GM21367 (cell line): ENCODE data around the gene E2F2.
"Not testable (repeated sequence)": the region's sequence is repeated elsewhere in the genome, so short reads cannot be mapped to it uniquely, and the experiment has no call there.

ENCODE experiments used
- ATAC-seq: cut with Tn5 transposase; IDR thresholded peaks from one replicate; pipeline ENCODE4 v1.9.1; 2021; ENCODE audit not compliant: unreplicated experiment

Gene E2F2

DNA sequence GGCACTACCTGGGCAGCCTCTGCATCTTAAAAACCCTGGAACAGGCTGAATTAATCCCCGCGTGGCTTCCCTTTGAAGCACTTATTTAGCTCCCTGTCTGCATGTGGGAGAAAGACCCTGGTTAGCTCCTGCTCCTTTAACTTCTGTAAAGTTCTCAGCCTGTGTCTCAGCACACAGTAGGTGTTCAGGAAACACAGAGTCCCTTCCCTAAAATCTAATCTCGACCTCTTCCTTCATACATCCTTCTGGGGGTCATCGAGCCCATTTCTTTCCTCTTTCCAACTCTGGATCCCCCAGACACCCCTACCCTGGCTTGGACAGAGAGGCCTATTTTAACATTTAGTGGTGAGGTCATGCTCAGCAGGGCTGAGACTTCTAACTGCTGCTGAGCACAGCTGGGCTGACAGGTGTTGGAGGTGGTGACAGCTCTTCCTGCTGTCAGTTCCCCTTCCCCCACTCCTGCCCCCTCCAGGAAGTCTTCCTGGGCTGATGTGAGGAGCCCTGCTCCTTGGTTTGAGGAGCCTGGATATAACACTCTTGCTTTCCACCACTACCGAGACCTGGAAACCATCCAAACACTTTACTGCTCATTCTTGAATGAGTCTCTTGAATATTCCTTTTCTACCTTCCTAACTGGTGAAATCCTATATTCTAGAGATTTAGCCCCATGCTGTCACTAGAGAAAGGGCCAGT is 5.3 kb downstream of the E2F2 start:
- ATAC-seq, result no peak

DNA sequence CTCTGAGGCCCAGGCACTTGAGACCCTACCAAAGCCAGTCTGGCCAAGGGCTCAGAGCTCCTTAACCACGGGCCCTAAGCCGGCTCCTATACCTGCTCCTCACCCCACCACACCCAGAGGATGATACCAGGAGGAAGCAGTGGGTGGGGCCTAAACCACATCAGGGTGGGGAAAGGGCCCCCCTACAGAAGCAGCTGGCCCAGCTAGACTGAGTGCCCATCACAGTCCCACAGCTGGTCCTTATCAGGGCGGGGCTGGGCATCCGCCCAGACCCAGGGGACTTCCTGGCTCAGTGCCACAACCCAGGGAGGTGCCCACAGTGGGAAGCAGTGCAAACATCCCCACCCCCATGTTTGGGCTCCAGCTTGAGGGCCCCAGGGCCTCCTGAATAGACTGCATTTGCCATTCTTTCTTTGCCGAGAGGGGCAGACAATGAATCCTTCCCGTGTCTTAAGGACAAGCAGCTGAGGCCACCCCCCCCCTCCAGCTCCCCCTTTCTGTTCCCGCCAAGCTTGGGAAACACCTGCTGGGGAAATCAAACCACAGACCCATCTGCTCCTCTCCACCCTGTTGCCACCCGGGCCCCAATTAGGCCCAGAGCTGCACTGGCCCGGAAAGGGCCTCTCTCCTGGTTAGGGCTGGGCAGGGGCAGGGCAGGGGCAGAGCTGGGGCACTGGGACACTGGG is 6.2 kb downstream of the E2F2 start:
- no peak for ATAC-seq

- no peak for ATAC-seq
These were observed 6.9 kb downstream of the E2F2 start for GRCh38 chr1:23524163-23524562.

GRCh38 chr1:23522244-23522982 is 8.6 kb downstream of the E2F2 start:
- no peak for ATAC-seq

DNA sequence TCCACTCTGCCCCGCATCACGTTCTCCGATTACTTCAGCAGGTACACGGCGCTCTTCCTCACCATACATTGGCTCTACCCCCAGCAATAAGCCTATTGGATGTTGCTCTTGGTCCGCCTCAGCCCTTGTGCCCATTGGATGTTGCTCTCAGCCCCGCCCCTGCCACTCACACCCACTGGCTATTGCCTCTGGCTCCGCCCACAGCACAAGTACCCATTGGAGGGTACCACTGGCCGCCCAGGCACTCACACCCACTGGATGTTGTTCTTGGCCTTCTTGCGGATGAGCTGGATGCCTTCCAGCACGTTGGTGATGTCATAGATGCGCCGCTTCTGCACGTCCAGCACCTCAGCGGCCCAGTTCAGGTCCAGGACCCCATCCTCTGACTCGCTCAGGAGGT is 9.4 kb downstream of the E2F2 start:
- ATAC-seq, result no peak

GRCh38 chr1:23517581-23517980 is 13.5 kb downstream of the E2F2 start:
- no peak for ATAC-seq

DNA sequence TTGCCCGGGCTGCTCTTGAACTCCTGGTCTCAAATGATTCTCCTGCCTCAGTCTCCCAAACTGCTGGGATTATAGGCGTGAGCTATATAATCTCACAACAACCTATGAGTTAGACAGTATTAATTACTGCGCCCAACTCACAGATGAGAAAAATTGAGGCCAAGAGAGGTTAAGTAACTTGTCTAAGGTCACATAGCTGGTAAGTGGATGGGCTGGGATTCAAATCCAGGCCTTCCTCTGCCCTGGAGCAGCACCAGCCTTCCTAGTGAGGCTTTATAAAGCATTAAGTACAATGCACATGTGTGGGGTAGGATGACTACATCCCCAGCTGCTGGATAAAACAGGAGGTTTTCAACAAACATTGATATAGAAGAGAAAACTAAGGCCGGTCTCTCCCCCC is 15.1 kb downstream of the E2F2 start:
- no peak for ATAC-seq

GRCh38 chr1:23514111-23514679 is 16.8 kb downstream of the E2F2 start:
- no peak for ATAC-seq

DNA sequence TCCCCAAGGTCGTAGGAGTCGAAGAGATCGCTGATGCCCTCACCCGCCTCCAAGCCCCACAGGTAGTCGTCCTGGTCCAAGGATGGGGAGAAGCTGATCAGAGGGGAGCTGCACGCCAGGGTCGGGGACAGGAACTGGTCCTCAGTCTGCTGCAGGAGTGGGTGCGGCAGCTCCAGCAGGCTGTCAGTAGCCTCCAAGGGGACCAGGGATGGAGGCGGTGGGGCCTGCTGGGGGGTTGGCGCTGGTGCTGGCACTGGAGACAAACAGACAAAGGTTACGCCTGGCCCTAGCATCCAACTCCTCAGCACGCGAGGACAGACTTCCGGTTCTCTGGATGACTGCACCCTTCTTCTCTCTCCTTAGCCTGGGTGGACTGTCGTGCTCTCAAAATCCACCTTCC is 21.1 kb downstream of the E2F2 start:
- no peak for ATAC-seq

DNA sequence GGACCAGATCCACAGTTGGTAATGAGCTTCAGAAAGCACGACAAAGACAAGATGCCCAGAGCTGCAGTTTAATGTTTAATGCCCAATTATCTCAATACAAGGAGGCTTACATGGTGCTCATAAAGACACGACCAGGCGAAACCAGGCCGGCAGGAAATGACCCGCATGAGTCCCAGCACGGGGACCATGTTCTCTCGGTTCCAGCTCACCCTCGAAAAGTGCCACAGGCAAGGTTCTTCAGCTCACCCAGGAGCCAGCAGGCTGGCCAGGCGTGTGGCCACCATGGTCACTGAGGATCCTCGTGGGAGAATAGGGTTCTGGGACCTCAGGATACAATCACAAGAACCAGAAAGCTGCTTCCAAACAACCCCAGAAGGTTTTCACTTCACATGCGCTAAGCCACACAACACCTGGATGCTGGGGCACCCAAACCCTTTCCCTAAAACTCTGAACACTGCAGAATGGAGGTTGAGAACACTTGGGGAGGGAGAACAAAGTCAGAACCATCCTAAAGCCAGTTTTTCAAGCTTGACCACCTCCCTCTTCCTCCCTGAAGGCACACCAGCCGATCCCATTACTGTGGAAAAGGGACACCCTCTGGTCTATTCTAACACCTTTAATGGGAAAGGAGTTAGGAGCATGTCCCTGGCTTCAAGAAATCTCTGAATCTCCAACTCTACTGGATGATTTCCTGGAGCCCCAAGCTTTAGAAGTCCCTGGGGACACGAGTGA is 24.5 kb downstream of the E2F2 start:
- no peak for ATAC-seq

- no peak for ATAC-seq
These were observed 25.2 kb downstream of the E2F2 start for GRCh38 chr1:23505851-23506250.

- not testable (repeated sequence) for ATAC-seq
These were observed 26.9 kb downstream of the E2F2 start for GRCh38 chr1:23504156-23504555.

DNA sequence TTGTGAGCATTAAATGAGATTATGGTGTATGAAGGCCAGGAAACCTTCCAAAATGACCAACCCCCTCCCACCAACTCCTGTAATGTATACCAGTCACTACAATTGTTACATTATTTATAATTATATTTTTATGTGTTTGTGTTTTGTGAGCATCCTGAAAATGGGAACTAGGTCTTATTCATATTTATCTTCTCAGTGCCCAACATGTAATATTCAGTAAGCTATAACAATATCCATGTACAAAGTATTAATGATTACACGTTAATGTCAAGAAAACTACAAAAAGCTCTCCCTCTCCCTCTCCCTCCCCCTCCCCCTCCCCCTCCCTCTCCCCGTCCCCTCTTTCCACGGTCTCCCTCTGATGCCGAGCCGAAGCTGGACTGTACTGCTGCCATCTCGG is 28.1 kb downstream of the E2F2 start:
- no peak for ATAC-seq

GRCh38 chr1:23500466-23500865 is 30.6 kb downstream of the E2F2 start:
- no peak for ATAC-seq

- ATAC-seq, result no peak
These were observed 33.1 kb downstream of the E2F2 start for GRCh38 chr1:23497777-23498439.

GRCh38 chr1:23496490-23497181 is 34.4 kb downstream of the E2F2 start:
- no peak for ATAC-seq

- not testable (repeated sequence) for ATAC-seq
These were observed 36.2 kb downstream of the E2F2 start for GRCh38 chr1:23494836-23495235.

GRCh38 chr1:23492776-23493175 is 38.3 kb downstream of the E2F2 start:
- ATAC-seq, result not testable (repeated sequence)

DNA sequence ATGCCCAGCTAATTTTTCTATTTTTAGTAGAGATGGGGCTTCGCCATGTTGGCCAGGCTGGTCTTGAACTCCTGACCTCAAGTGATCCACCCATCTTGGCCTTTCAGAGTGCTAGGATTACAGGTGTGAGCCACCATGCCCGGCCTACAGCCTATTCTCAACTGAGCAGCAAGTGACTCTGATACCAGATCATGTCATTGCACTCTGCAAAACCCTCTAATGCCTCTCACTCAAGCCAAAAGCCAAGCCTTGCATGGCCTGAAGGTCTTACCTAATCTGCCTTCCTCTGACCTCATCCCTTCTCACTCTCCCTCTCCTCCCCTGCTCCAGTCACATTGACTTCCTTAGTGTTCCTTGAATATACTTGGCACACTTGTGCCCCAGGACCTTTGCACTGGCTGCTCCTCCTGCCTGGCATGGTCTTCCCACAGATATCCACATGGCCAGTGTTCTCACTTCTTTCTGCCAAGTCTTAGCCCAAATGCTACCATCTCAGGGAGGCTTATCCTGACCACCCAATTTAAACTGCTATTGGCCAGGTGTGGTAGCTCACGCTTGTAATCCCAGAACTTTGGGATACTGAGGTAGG is 38.8 kb downstream of the E2F2 start:
- no peak for ATAC-seq

DNA sequence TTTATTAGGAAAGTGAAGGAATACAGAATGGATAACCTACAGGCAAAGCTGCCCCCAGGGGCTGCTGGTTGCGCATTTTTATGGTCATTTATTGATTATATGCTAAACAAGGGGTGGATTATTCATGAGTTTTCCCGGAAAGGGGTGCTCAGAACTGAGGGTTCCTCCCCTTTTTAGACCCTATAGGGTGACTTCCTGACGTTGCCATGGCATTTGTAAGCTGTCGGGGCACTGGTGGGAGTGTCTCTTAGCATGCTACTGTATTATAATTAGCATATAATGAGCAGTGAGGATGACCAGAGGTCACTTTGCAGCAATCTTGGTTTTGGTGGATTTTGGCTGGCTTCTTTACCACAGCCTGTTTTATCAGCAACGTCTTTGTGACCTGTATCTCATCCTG is 41.2 kb downstream of the E2F2 start:
- ATAC-seq, result no peak
